Small intestine (tissue), 7 donors: ENCODE results near the gene SRGAP2C. TPM values are rescaled to one million over a fixed set of nuclear protein-coding genes. Genes with fewer than 3 reads are reported as not detected.
"Not testable (repeated sequence)": the region's sequence is repeated elsewhere in the genome, so short reads cannot be mapped to it uniquely, and the experiment has no call there.

Experiments used
- DNase-seq, 2 donors: peaks; one replicate each; pipeline versions ENCODE4 v3.0.0 to v3.0.0-alpha.2; 2013
- FAIRE-seq: peaks from 2 replicates; lab custom pipeline; 2012; peaks lifted over from hg19 to GRCh38; lab: Jason Lieb, UNC
- H3K27ac ChIP-seq, 3 donors: one replicate each; pipeline ENCODE4 v1.5.1; 2013; ENCODE audit warnings: low read length in 2 of 3, mild to moderate bottlenecking in 2 of 3, control low read depth in 1 of 3, inconsistent platforms in 1 of 3, low read depth in 1 of 3, moderate library complexity in 1 of 3
- H3K27me3 ChIP-seq, 3 donors: one replicate each; pipeline ENCODE4 v1.6.1; 2013; ENCODE audit warnings: low read length in 3 of 3, inconsistent platforms in 1 of 3; ENCODE audit not compliant: control insufficient read depth in 3 of 3, insufficient read depth in 3 of 3
- H3K36me3 ChIP-seq, 3 donors: one replicate each; pipeline ENCODE4 v1.6.1; 2013; ENCODE audit warnings: low read length in 3 of 3, inconsistent platforms in 1 of 3, low read depth in 1 of 3, mild to moderate bottlenecking in 1 of 3, moderate library complexity in 1 of 3; ENCODE audit not compliant: control insufficient read depth in 3 of 3, insufficient read depth in 2 of 3
- H3K4me1 ChIP-seq, 3 donors: one replicate each; pipeline ENCODE4 v1.6.1; 2013; ENCODE audit warnings: low read length in 2 of 3, inconsistent platforms in 1 of 3, low read depth in 1 of 3, mild to moderate bottlenecking in 1 of 3, moderate library complexity in 1 of 3; ENCODE audit not compliant: control insufficient read depth in 3 of 3, insufficient read depth in 2 of 3
- H3K4me3 ChIP-seq, 3 donors: one replicate each; pipeline ENCODE4 v1.5.1; 2013; ENCODE audit warnings: low read length in 3 of 3, control low read depth in 1 of 3, inconsistent platforms in 1 of 3, low read depth in 1 of 3, mild to moderate bottlenecking in 1 of 3, moderate library complexity in 1 of 3
- H3K9me3 ChIP-seq, 2 donors: one replicate each; pipeline ENCODE4 v1.6.1; 2013; ENCODE audit warnings: low read depth in 1 of 2, low read length in 1 of 2; ENCODE audit not compliant: control insufficient read depth in 2 of 2, insufficient read depth in 1 of 2
- WGBS, 3 donors: extraction: QIAGEN DNeasy Blood & Tissue Kit; methylation state at CpG; one replicate each; pipeline ENCODE4 v1.1.7; 2013; 5-methylcytosine and 5-hydroxymethylcytosine counted together
- polyA plus RNA-seq, 4 donors: library from polyadenylated mRNA; stranded (reverse) in 3 of 4; unstranded in 1 of 4; fragments of 200-250 nt in 3 of 4; fragments of 120-200 nt in 1 of 4; gene quantifications; one replicate each; pipeline versions ENCODE4 v1.2.1 to v1.2.3, GENCODE V29; 2013
- donor health status: healthy with polysubstance abuse.
- donor health status: control.
- donor health status: control.
- donor health status: Bipolar disorder and iron deficiency.
- donor health status: healthy.

The SRGAP2C gene
- polyA plus RNA-seq, 4 donors = 1.1 to 3.7 (median 2.2) TPM

- not testable (repeated sequence) for DNase-seq, H3K27me3 ChIP-seq, H3K4me3 ChIP-seq, H3K4me1 ChIP-seq, H3K9me3 ChIP-seq, H3K36me3 ChIP-seq, H3K27ac ChIP-seq, FAIRE-seq
- WGBS, 3 donors = no CpG with 5 or more reads among the region's 4 CpGs
These were observed 27.7 kb upstream of the SRGAP2C start for GRCh38 chr1:121156958-121157603.

- 63 to 78% methylated on average over 1 of the region's 2 CpGs; no CpG with 5 or more reads in 1 of the 3 donors for WGBS, 3 donors
- not testable (repeated sequence) for H3K9me3 ChIP-seq, H3K27me3 ChIP-seq, H3K4me1 ChIP-seq, H3K36me3 ChIP-seq, DNase-seq, FAIRE-seq, H3K4me3 ChIP-seq, H3K27ac ChIP-seq
These were observed 27.2 kb upstream of the SRGAP2C start for GRCh38 chr1:121157609-121158008.

GRCh38 chr1:121160118-121160517 is 24.7 kb upstream of the SRGAP2C start:
- 79 to 96% (median 85%) methylated on average over 2 of the region's 2 CpGs for WGBS, 3 donors
- not testable (repeated sequence) for DNase-seq, H3K4me1 ChIP-seq, H3K27me3 ChIP-seq, H3K36me3 ChIP-seq, H3K27ac ChIP-seq, FAIRE-seq, H3K4me3 ChIP-seq, H3K9me3 ChIP-seq

- WGBS, 3 donors = 88 to 92% (median 88%) methylated on average over 3 of the region's 6 CpGs
- DNase-seq, H3K27me3 ChIP-seq, H3K27ac ChIP-seq, H3K9me3 ChIP-seq, FAIRE-seq, H3K4me3 ChIP-seq, H3K36me3 ChIP-seq, H3K4me1 ChIP-seq: not testable (repeated sequence)
These were observed 23.4 kb upstream of the SRGAP2C start for GRCh38 chr1:121161199-121161901.

- FAIRE-seq = not testable (repeated sequence)
- WGBS, 3 donors = 78 to 89% (median 88%) methylated on average over 2 to 4 of the region's 5 CpGs
These were observed 20.7 kb upstream of the SRGAP2C start for GRCh38 chr1:121163850-121164757.

GRCh38 chr1:121165296-121165695 is 19.5 kb upstream of the SRGAP2C start:
- H3K9me3 ChIP-seq, H3K36me3 ChIP-seq, H3K27ac ChIP-seq, H3K27me3 ChIP-seq, H3K4me1 ChIP-seq, DNase-seq, H3K4me3 ChIP-seq, FAIRE-seq: not testable (repeated sequence)

More at GRCh38 chr1:121163850-121164757, 20.7 kb upstream of the SRGAP2C start:
- H3K36me3 ChIP-seq, H3K4me3 ChIP-seq, H3K27ac ChIP-seq, H3K9me3 ChIP-seq, H3K4me1 ChIP-seq, DNase-seq, H3K27me3 ChIP-seq: not testable (repeated sequence)

GRCh38 chr1:121167225-121167738 is 17.5 kb upstream of the SRGAP2C start:
- H3K36me3 ChIP-seq, H3K4me1 ChIP-seq, H3K27me3 ChIP-seq, H3K4me3 ChIP-seq, H3K9me3 ChIP-seq, FAIRE-seq, DNase-seq, H3K27ac ChIP-seq: not testable (repeated sequence)
- 87 to 90% (median 88%) methylated on average over 2 of the region's 2 CpGs for WGBS, 3 donors

GRCh38 chr1:121168152-121168668 is 16.6 kb upstream of the SRGAP2C start:
- not testable (repeated sequence) for H3K27me3 ChIP-seq, H3K4me3 ChIP-seq, H3K9me3 ChIP-seq, DNase-seq, FAIRE-seq, H3K27ac ChIP-seq, H3K36me3 ChIP-seq, H3K4me1 ChIP-seq
- 84 to 100% (median 93%) methylated on average over 1 to 2 of the region's 3 CpGs for WGBS, 3 donors
